ENCODE data around the gene ANKLE1.

ANKLE1 gene

DNA sequence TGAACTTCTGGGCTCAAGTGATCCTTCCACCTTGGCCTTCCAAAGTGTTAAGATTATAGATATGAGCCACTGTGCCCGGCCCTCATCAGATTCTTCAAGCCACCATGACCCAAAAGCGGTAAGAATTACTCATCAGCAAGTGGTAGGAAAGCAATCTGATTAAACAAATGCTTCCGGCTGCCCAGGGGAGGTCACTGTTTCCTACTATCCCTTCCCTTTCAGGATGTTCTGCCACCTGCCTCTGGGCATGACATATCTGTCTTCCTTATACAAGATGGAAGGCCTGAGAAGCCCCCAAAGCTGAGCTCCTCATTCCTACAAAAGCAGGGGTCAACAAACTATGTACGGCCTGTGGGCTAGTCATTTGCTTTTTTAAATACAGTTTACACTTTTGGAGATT lies 14.6 kb downstream of the ANKLE1 start:
- Histone ChIP-seq H3K4me1 (ENCODE audit: control insufficient read depth in 1 of 2, insufficient read depth in 2 of 2, low read length in 2 of 2) (peaks cover 0 to 9% of the 10 kb centered on the region in 2 donors), H3K36me3 (ENCODE audit: control insufficient read depth in 1 of 2, insufficient read depth in 2 of 2, low read length in 2 of 2) (no peaks in the 10 kb centered on the region), H3K9me3 (ENCODE audit: control insufficient read depth in 1 of 2, low read length in 2 of 2) (peaks cover 3% of the 10 kb centered on the region in 2 donors), H3K27ac (ENCODE audit: low read depth, low read length) (no peak overlapping the region), H3K4me3 (ENCODE audit: low read depth in 1 of 2, low read length in 2 of 2) (no peak overlapping the region), H3K27me3 (ENCODE audit: control insufficient read depth in 1 of 2, insufficient read depth in 2 of 2, low read length in 2 of 2) (no peaks in the 10 kb centered on the region), H3K9ac (ENCODE audit: low read depth in 1 of 2, low read length in 2 of 2) (no peak overlapping the region)

DNA sequence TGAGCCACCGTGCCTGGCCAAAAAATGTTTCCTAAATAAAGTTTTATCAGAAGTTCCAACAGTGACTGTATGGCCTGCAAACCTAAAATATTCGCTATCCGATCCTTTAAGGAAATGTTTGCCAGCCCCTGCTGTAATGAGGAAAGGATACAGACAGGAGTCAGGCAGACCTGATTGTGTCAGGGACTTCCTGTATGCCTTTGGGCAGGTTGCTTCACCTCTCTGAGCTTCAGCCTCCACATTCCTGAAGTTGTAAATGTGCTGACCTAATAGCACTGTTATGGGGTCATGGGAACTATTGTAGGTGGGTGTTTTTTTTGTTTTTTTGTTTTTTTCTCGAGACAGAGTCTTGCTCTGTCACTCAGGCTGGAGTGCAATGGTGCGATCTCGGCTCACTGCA lies 15.3 kb downstream of the ANKLE1 start:
- Histone ChIP-seq H3K36me3 (ENCODE audit: control insufficient read depth in 1 of 2, insufficient read depth in 2 of 2, low read length in 2 of 2) (no peaks in the 10 kb centered on the region), H3K4me1 (ENCODE audit: control insufficient read depth in 1 of 2, insufficient read depth in 2 of 2, low read length in 2 of 2) (peaks cover 0 to 7% of the 10 kb centered on the region in 2 donors), H3K9me3 (ENCODE audit: control insufficient read depth in 1 of 2, low read length in 2 of 2) (peaks cover 3% of the 10 kb centered on the region in 2 donors), H3K27ac (ENCODE audit: low read depth, low read length) (no peak overlapping the region), H3K9ac (ENCODE audit: low read depth in 1 of 2, low read length in 2 of 2) (no peak overlapping the region), H3K27me3 (ENCODE audit: control insufficient read depth in 1 of 2, insufficient read depth in 2 of 2, low read length in 2 of 2) (no peaks in the 10 kb centered on the region), H3K4me3 (ENCODE audit: low read depth in 1 of 2, low read length in 2 of 2) (no peak overlapping the region)

DNA sequence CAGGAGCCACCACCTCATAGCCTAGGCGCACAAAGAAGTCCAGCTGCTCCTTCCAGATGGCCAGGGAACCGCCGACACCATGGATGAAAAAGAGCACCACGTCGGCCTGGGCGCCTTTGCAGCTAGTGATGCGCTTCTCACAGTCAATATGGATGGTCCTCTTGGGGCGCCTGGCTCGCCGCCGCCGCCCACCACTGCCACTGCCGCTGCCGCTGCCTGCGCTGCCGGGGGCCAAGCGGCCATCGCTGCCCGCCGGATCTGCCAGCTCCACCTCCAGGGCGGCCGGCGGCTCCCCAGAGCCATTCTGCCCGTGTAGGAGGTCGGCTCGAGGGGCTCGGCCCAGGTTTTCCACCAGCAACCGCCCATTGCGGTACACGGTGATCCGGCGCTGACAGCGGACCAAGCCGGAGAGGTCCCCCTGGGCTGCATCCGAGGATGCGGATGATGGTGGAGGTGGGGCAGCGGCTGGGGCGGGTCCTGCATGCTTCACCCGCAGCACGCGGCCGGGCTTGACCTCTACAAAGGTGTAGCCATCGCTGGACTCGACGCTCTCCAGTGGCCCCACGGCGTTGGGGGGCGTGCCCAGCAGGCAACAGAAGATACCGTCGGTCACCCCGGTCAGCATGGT lies 19.4 kb downstream of the ANKLE1 start:
- H3K36me3 ChIP-seq (ENCODE audit: control insufficient read depth in 1 of 2, insufficient read depth in 2 of 2, low read length in 2 of 2): no peaks in the 10 kb centered on the region
- H3K27me3 ChIP-seq (ENCODE audit: control insufficient read depth in 1 of 2, insufficient read depth in 2 of 2, low read length in 2 of 2): no peaks in the 10 kb centered on the region
- H3K4me1 ChIP-seq (ENCODE audit: control insufficient read depth in 1 of 2, insufficient read depth in 2 of 2, low read length in 2 of 2): peaks cover 16 to 23% of the 10 kb centered on the region in 2 donors
- H3K9ac ChIP-seq (ENCODE audit: low read depth in 1 of 2, low read length in 2 of 2): no peak overlapping the region
- H3K4me3 ChIP-seq (ENCODE audit: low read depth in 1 of 2, low read length in 2 of 2): no peak overlapping the region
- H3K27ac ChIP-seq (ENCODE audit: low read depth, low read length): no peak overlapping the region
- peaks cover 3% of the 10 kb centered on the region in 2 donors for H3K9me3 ChIP-seq (ENCODE audit: control insufficient read depth in 1 of 2, low read length in 2 of 2)

DNA sequence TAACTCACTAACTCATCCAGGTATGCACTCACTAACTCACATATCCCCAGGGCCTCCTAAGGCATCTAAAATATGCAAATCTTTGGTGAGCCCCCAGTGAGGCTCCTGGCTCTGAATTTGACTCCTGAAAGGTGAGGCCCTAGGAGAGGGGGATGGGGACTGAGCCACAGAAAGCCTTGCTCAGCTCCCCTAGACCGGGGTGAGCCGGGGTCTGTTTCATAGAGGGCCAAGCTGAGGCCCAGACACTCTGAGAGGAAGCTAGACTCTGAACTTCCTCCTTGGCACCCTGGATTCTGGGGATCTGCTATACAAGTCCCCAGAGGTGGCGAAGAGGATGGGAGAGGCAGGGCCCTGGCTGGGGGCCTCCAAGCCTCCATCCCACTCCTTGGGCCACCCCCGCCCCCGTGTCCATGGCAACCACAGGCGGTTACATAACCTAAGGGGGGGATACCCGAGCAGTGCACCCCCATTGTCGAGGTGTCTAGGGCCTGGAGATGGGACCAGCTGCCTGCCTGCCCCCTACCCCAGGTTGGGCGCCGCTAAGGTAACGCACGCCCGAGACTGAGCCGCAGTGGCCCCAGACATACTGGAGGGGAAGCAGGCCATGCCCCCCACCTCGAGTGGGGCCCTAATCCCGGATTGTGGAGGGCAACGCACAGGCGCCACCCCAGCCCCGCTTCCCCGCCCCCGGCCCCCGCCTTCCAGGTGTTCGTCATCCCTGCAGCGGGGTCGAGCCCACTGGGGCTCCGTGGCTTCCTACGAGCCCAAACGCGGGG lies 20.9 kb downstream of the ANKLE1 start:
- Histone ChIP-seq H3K27ac (ENCODE audit: low read depth, low read length) (no peak overlapping the region), H3K9me3 (ENCODE audit: control insufficient read depth in 1 of 2, low read length in 2 of 2) (peaks cover 3% of the 10 kb centered on the region in 2 donors), H3K36me3 (ENCODE audit: control insufficient read depth in 1 of 2, insufficient read depth in 2 of 2, low read length in 2 of 2) (no peaks in the 10 kb centered on the region), H3K4me1 (ENCODE audit: control insufficient read depth in 1 of 2, insufficient read depth in 2 of 2, low read length in 2 of 2) (peaks cover 16 to 30% of the 10 kb centered on the region in 2 donors), H3K27me3 (ENCODE audit: control insufficient read depth in 1 of 2, insufficient read depth in 2 of 2, low read length in 2 of 2) (no peaks in the 10 kb centered on the region), H3K4me3 (ENCODE audit: low read depth in 1 of 2, low read length in 2 of 2) (peak overlapping the region; percentile 61 to 62), H3K9ac (ENCODE audit: low read depth in 1 of 2, low read length in 2 of 2) (peak overlapping the region in 1 of 2 donors; percentile 51)

DNA sequence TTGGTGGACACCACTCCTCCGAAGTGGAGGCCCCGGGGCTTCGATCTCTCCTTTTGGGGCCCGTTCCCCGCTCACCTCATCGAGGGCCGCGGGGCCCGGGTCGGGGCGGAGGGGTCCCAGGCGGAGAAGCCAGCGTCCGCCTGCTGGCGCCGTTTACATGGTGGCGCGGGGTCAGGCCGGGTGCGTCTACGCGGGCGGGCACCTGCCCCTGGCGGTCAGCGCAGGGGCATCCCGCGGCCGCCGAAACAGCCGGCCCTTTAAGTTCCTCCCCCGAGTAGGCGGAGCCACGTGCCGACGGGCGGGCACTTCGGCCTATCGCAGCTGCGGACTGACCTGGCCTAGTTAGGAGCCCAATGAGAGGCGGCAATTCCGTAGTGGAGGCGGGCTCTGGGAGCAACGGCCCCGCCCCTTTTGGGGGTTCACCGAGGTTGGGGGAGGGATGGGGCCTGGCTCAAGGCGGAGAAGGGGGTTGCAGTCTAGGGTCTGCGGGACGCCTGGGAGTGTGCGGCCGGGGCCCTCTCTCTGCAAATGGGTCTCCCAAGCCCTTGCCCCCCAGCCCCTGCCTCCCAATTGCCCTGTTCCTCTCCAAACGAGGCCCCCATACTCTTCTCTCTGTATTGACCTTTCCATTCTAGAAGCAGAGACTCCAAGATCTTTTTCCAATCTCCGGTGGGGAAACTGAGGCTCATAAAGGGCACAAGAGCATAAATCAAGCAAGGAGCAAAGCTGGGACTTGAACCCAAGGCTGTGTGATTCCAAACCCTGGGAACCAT lies 21.7 kb downstream of the ANKLE1 start, which contains the start of gene ABHD8:
Gene ABHD8 (minus strand): TSS at position 259 of the 773 bp plus-strand sequence. CDS start 1,809 bp downstream, outside the sequence.
- Histone ChIP-seq H3K27ac (ENCODE audit: low read depth, low read length) (no peak within 1 kb of the TSS), H3K9me3 (ENCODE audit: control insufficient read depth in 1 of 2, low read length in 2 of 2) (peaks cover 0 to under 1% of the 10 kb centered on the region in 2 donors), H3K4me3 (ENCODE audit: low read depth in 1 of 2, low read length in 2 of 2) (peak within 1 kb of the TSS; percentile 61 to 62), H3K4me1 (ENCODE audit: control insufficient read depth in 1 of 2, insufficient read depth in 2 of 2, low read length in 2 of 2) (peaks cover 16 to 30% of the 10 kb centered on the region in 2 donors), H3K27me3 (ENCODE audit: control insufficient read depth in 1 of 2, insufficient read depth in 2 of 2, low read length in 2 of 2) (no peaks in the 10 kb centered on the region), H3K36me3 (ENCODE audit: control insufficient read depth in 1 of 2, insufficient read depth in 2 of 2, low read length in 2 of 2) (no peaks in the 10 kb centered on the region), H3K9ac (ENCODE audit: low read depth in 1 of 2, low read length in 2 of 2) (peak within 1 kb of the TSS in 1 of 2 donors; percentile 51)

DNA sequence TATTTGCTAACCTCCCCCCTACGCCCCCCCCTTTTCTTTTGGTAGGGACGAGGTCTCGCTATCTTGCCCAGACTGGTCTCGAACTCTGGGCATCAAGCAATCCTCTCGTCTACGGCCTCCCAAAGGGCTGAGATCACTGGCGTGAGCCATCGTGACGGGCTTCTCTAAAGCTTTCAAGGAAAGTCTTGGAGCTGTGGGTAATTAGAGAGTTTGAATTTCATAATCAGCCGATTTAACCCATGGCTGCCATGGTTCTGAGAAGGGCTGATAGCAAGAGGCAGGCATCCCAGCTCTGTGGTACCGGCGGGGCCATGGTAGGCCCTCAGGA lies 22.2 kb downstream of the ANKLE1 start:
- Histone ChIP-seq H3K27ac (ENCODE audit: low read depth, low read length) (no peak overlapping the region), H3K9me3 (ENCODE audit: control insufficient read depth in 1 of 2, low read length in 2 of 2) (no peaks in the 10 kb centered on the region), H3K36me3 (ENCODE audit: control insufficient read depth in 1 of 2, insufficient read depth in 2 of 2, low read length in 2 of 2) (no peaks in the 10 kb centered on the region), H3K27me3 (ENCODE audit: control insufficient read depth in 1 of 2, insufficient read depth in 2 of 2, low read length in 2 of 2) (no peaks in the 10 kb centered on the region), H3K4me3 (ENCODE audit: low read depth in 1 of 2, low read length in 2 of 2) (peak overlapping the region; percentile 61 to 62), H3K9ac (ENCODE audit: low read depth in 1 of 2, low read length in 2 of 2) (no peak overlapping the region), H3K4me1 (ENCODE audit: control insufficient read depth in 1 of 2, insufficient read depth in 2 of 2, low read length in 2 of 2) (peaks cover 16 to 30% of the 10 kb centered on the region in 2 donors)

DNA sequence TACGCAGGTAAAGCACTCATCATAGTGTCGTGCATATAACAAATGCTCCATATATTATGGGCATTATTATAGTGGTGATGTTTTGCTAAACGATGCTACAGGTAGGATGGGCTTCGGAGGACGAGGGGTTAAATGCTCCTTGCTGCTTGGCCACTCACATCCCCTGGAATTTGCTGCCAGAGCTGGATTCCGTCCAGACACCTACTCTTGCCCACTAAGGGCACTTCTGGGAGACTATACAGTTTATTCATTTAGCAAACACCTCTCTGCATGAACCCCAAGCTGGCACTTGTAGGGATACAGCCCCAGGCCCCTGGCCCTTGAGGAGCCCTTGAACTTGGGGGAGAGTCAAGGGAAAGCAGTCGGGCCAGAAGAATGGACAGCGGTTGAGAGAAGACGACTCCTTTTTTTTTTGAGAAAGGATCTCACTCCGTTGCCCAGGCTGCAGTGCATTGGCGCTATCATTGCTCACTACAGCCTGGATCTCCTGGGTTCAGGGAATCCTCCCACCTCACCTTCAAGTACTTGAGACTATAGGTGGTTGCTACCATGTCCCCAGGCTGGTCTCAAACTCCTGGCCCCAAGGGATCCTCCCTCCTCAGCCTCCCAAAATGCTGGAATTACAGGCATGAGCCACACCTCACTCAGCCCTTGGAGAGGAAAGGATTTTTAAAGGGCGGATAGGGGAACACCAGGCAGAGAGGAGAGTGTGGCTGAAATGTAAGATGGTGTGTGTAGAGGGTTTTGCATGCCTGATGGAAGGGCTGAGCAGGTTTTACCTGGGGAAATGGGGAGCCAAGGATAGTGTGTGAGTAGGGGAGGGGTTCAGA lies 22.9 kb downstream of the ANKLE1 start:
- Histone ChIP-seq H3K27me3 (ENCODE audit: control insufficient read depth in 1 of 2, insufficient read depth in 2 of 2, low read length in 2 of 2) (no peaks in the 10 kb centered on the region), H3K36me3 (ENCODE audit: control insufficient read depth in 1 of 2, insufficient read depth in 2 of 2, low read length in 2 of 2) (no peaks in the 10 kb centered on the region), H3K9me3 (ENCODE audit: control insufficient read depth in 1 of 2, low read length in 2 of 2) (no peaks in the 10 kb centered on the region), H3K4me3 (ENCODE audit: low read depth in 1 of 2, low read length in 2 of 2) (peak overlapping the region in 1 of 2 donors; percentile 10), H3K9ac (ENCODE audit: low read depth in 1 of 2, low read length in 2 of 2) (no peak overlapping the region), H3K4me1 (ENCODE audit: control insufficient read depth in 1 of 2, insufficient read depth in 2 of 2, low read length in 2 of 2) (peaks cover 16 to 30% of the 10 kb centered on the region in 2 donors), H3K27ac (ENCODE audit: low read depth, low read length) (no peak overlapping the region)

DNA sequence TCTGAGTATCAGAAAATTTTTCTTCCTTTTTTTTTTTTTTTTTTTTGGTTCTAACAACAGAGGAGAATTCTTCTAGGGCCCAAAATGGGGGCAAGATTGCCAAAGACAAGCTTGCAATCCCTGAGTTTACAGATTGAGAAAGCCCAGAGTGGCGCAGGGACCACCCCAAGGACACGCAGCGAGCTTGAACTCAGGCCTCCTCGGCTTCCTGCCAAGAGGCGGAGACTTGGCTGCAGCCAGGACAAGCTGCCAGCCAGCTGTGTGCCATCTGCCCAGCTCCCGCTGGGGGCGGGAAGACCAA lies 23.5 kb downstream of the ANKLE1 start:
- Histone ChIP-seq H3K9me3 (ENCODE audit: control insufficient read depth in 1 of 2, low read length in 2 of 2) (no peaks in the 10 kb centered on the region), H3K36me3 (ENCODE audit: control insufficient read depth in 1 of 2, insufficient read depth in 2 of 2, low read length in 2 of 2) (no peaks in the 10 kb centered on the region), H3K4me1 (ENCODE audit: control insufficient read depth in 1 of 2, insufficient read depth in 2 of 2, low read length in 2 of 2) (peaks cover 18 to 34% of the 10 kb centered on the region in 2 donors), H3K9ac (ENCODE audit: low read depth in 1 of 2, low read length in 2 of 2) (no peak overlapping the region), H3K27ac (ENCODE audit: low read depth, low read length) (peak overlapping the region; percentile 95), H3K4me3 (ENCODE audit: low read depth in 1 of 2, low read length in 2 of 2) (peak overlapping the region; percentile 10 to 91), H3K27me3 (ENCODE audit: control insufficient read depth in 1 of 2, insufficient read depth in 2 of 2, low read length in 2 of 2) (no peaks in the 10 kb centered on the region)

DNA sequence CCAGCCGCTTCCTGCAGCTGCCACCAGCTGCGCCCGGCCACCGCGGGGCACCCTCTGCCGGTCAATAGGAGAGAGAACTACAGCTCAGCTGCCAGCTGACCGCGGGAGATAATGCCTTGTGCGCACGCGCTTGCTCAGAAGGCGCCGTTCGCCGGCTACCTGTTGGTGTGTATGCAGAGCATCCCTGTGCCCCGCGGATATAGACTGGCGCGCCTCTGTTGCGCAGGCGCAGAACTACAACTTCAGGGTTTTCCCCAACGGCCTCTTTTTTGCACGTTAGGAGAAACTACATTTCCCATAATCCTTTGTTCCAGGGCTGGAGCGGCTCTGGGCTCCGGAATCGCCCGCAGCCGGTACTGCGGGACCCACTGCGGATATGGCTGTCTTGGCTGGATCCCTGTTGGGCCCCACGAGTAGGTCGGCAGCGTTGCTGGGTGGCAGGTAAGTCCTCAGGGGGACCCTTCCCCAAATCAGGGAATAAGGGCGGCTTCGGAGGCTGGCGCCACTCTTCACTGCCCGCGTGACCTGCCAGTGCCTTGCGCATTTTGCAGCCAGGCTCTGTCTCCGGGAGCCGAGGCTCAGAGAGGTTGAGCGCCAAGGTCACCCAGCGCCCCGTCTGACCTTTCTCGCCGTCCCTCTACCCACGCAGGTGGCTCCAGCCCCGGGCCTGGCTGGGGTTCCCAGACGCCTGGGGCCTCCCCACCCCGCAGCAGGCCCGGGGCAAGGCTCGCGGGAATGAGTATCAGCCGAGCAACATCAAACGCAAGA lies 24.0 kb downstream of the ANKLE1 start, which contains the start of gene MRPL34:
Gene MRPL34 (plus strand): TSS at position 356 of the 768 bp plus-strand sequence. CDS start 21 bp downstream, at position 377.
- no peaks in the 10 kb centered on the region for H3K9me3 ChIP-seq (ENCODE audit: control insufficient read depth in 1 of 2, low read length in 2 of 2)
- no peaks in the 10 kb centered on the region for H3K27me3 ChIP-seq (ENCODE audit: control insufficient read depth in 1 of 2, insufficient read depth in 2 of 2, low read length in 2 of 2)
- no peaks in the 10 kb centered on the region for H3K36me3 ChIP-seq (ENCODE audit: control insufficient read depth in 1 of 2, insufficient read depth in 2 of 2, low read length in 2 of 2)
- H3K9ac ChIP-seq (ENCODE audit: low read depth in 1 of 2, low read length in 2 of 2): peak within 1 kb of the TSS; percentile 85 to 96
- peak within 1 kb of the TSS; percentile 95 for H3K27ac ChIP-seq (ENCODE audit: low read depth, low read length)
- peaks cover 24 to 40% of the 10 kb centered on the region in 2 donors for H3K4me1 ChIP-seq (ENCODE audit: control insufficient read depth in 1 of 2, insufficient read depth in 2 of 2, low read length in 2 of 2)
- H3K4me3 ChIP-seq (ENCODE audit: low read depth in 1 of 2, low read length in 2 of 2): peak within 1 kb of the TSS; percentile 74 to 91

Measured in duodenal mucosa (tissue), 2 donors.